DMS153 (cell line): Measurements from ENCODE around the gene OTOG.

ENCODE experiments used
- DNase-seq: peaks from one replicate; lab custom pipeline; 2025; lab: John Stamatoyannopoulos, UW

OTOG gene

GRCh38 chr11:17588166-17588565, 41.1 kb downstream of the OTOG start:
- DNase-seq, result no peak

GRCh38 chr11:17588721-17589120, 41.7 kb downstream of the OTOG start:
- no peak for DNase-seq

- no peak for DNase-seq
These were observed 43.4 kb downstream of the OTOG start for GRCh38 chr11:17590463-17590862.

GRCh38 chr11:17591293-17591692, 44.2 kb downstream of the OTOG start:
- no peak for DNase-seq

- DNase-seq, result no peak
These were observed 46.6 kb downstream of the OTOG start for GRCh38 chr11:17593466-17594245.

GRCh38 chr11:17594686-17595192, 47.7 kb downstream of the OTOG start:
- no peak for DNase-seq

- no peak for DNase-seq
These were observed 48.7 kb downstream of the OTOG start for GRCh38 chr11:17595526-17596309.

- no peak for DNase-seq
These were observed 49.2 kb downstream of the OTOG start for GRCh38 chr11:17596310-17596669.

- DNase-seq, result no peak
These were observed 49.7 kb downstream of the OTOG start for GRCh38 chr11:17596711-17597110.

GRCh38 chr11:17597770-17598169, 50.7 kb downstream of the OTOG start:
- DNase-seq, result no peak

- DNase-seq, result peak; percentile 20
These were observed 51.8 kb downstream of the OTOG start for GRCh38 chr11:17598700-17599459.

- DNase-seq, result no peak
These were observed 52.4 kb downstream of the OTOG start for GRCh38 chr11:17599460-17599925.

- no peak for DNase-seq
These were observed 53.5 kb downstream of the OTOG start for GRCh38 chr11:17600316-17601255.

- no peak for DNase-seq
These were observed 54.2 kb downstream of the OTOG start for GRCh38 chr11:17601256-17601671.

GRCh38 chr11:17601676-17602075, 54.6 kb downstream of the OTOG start:
- DNase-seq, result no peak

- no peak for DNase-seq
These were observed 55.3 kb downstream of the OTOG start for GRCh38 chr11:17602105-17603001.

GRCh38 chr11:17603056-17603825, 56.2 kb downstream of the OTOG start:
- no peak for DNase-seq

- DNase-seq, result no peak
These were observed 57.3 kb downstream of the OTOG start for GRCh38 chr11:17604201-17604914.

- no peak for DNase-seq
These were observed 57.8 kb downstream of the OTOG start for GRCh38 chr11:17604915-17605233.
